ENCODE measurements around the gene RNPEPL1.

RNPEPL1 gene

GRCh38 chr2:240627736-240628506 is 59.6 kb downstream of the RNPEPL1 start:
- no peak for DNase-seq

- DNase-seq, result no peak
Observed at GRCh38 chr2:240628507-240628807, 60.2 kb downstream of the RNPEPL1 start.

- DNase-seq, result no peak
Observed at GRCh38 chr2:240628808-240629618, 60.7 kb downstream of the RNPEPL1 start.

- no peak for DNase-seq
Observed at GRCh38 chr2:240629619-240629967, 61.3 kb downstream of the RNPEPL1 start.

- no peak for DNase-seq
Observed at GRCh38 chr2:240629968-240630770, 61.9 kb downstream of the RNPEPL1 start.

Data from hematopoietic multipotent progenitor cell treated with erythropoietin and hydrocortisone succinate and interleukin-3 and kit ligand, for 6 days (in vitro differentiated cells).